GM19452 (cell line): ENCODE data around the gene GCAT.

Experiments used
- ATAC-seq: cut with Tn5 transposase; IDR thresholded peaks from one replicate; pipeline ENCODE4 v1.9.1; 2021; ENCODE audit not compliant: unreplicated experiment

Gene GCAT

GRCh38 chr22:37806409-37807333 lies 1.1 kb upstream of the GCAT start:
- ATAC-seq = no peak

DNA sequence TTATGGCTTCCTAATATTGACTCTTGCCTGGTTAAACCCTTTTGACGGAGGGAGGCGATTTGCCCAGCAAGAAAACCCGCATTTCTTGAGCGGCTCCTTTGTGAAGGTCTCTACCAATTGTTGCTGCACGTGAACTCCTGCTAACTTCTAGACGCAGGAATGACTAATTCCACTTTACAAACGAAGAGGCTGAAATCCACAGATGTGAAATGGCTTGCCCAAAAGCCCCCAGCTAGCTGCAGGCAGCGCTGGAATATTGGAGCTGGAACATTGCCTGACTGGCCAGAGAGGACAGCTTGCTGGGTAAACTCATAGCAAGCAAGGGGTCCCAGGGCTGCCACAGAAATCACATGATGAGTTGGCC lies 542 bp downstream of the GCAT start:
- ATAC-seq = no peak

GRCh38 chr22:37809672-37810333 lies 2.1 kb downstream of the GCAT start:
- ATAC-seq = no peak

DNA sequence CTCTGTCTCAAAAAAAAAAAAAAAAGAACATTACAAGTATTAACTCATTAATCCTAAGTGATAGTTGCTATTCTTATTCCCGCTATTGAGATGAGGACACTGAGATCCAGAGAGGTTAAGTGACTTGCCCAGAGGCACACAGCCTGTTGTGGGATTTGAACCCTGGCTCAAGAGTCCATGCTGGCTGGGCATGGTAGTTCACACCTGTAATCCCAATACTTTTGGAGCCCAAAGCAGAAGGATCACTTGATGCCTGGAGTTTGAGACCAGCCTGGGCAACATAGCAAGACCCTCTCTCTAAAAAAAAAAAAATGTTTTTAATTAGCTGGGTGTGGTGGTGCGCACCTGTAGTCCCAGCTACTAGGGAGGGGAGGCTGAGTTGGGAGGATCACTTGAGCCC lies 4.1 kb downstream of the GCAT start:
- ATAC-seq = no peak

- ATAC-seq = no peak
These were observed 5.3 kb downstream of the GCAT start for GRCh38 chr22:37812869-37813678.

DNA sequence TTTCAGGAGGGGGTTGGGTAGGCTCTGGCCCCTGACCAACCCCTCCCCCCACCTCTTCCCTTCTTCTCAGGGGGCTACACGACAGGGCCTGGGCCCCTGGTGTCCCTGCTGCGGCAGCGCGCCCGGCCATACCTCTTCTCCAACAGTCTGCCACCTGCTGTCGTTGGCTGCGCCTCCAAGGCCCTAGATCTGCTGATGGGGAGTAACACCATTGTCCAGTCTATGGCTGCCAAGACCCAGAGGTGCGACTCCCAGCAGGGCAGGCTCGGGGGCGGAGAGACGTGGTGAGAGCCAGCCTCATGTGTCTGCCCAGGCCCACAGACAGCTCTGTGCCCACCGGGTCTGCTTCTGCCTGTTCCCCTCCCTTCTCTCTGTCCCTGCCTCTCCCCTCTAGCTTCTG lies 7.9 kb downstream of the GCAT start:
- ATAC-seq = no peak

DNA sequence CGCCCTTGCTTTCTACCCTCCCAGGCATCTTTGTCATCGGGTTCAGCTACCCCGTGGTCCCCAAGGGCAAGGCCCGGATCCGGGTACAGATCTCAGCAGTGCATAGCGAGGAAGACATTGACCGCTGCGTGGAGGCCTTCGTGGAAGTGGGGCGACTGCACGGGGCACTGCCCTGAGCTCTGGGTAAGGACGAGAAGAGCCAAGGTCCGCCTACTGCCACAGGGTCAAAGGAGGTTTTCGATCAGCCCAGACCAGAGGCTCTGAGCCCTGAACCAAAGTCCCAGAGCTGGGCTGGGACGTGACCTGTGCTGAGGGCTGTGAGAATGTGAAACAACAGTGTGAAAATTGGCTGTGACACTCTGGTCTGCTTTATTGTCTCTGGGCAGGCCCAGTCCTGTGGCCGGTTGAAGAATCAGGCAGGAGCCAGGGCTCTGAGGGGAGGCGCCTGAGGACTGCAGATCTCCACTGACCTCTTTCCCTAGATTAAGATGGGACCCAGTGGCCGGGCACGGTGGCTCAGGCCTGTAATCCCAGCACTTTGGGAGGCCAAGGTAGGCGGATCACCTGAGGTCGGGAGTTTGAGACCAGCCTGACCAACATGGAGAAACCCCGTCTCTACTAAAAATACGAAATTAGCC lies 8.9 kb downstream of the GCAT start:
- ATAC-seq = no peak

- ATAC-seq = no peak
These were observed 10.1 kb downstream of the GCAT start for GRCh38 chr22:37817705-37818408.

GRCh38 chr22:37818409-37819104 lies 10.8 kb downstream of the GCAT start:
- no peak for ATAC-seq

DNA sequence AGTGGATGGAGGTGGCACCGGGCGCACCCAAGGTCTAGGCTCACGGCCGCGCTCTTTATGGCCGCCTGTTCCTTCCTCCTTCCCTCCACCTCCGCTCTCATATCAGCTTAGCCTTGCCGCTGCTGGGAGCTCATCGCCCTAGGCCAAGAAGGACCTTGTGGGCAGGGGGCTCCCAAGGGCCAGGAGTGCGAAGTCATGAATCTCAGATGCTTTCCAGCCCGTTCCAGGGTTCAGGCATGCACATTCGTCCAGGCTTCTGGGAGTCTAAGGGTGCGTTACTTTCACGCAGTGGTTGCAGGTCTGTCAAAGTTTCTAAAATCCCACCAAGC lies 11.3 kb downstream of the GCAT start:
- no peak for ATAC-seq

- ATAC-seq = no peak
These were observed 12.6 kb downstream of the GCAT start for GRCh38 chr22:37820350-37820749.

GRCh38 chr22:37822079-37822833 lies 14.5 kb downstream of the GCAT start:
- no peak for ATAC-seq

DNA sequence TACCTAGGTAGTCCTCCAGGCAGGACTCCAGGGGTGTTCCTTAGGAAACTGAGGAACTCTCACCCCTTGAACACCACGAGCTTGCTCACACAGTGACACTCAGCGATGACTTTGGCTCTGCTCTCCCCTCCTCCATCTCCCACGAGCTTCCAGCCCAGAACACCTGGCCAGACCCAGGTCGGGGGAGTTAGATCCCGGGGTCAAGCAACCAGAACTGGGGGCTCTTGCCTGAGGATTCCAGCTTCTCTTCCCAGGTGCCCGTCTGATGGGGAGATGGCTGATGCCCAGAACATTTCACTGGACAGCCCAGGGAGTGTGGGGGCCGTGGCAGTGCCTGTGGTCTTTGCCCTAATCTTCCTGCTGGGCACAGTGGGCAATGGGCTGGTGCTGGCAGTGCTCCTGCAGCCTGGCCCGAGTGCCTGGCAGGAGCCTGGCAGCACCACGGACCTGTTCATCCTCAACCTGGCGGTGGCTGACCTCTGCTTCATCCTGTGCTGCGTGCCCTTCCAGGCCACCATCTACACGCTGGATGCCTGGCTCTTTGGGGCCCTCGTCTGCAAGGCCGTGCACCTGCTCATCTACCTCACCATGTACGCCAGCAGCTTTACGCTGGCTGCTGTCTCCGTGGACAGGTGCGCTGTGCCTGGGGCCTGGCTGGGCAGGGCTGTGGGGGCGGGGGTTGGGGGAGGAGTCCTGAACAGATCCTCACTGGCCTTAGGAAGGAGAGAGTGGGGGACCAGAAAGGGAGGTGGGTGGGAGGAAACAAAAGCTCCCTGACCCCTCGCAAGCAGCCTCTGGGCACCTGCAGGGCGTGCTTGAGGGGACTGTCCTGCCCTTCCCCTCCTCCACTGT lies 15.6 kb downstream of the GCAT start, which contains the start of gene GALR3:
Gene GALR3, plus strand, starts transcription at position 249 of the 852 bp plus-strand sequence. Its CDS starts 25 bp downstream, at position 274.
- no peak for ATAC-seq

- no peak for ATAC-seq
These were observed 17.2 kb downstream of the GCAT start for GRCh38 chr22:37824674-37825641.

GRCh38 chr22:37827056-37827455 lies 19.3 kb downstream of the GCAT start:
- no peak for ATAC-seq

- no peak for ATAC-seq
These were observed 22.5 kb downstream of the GCAT start for GRCh38 chr22:37830093-37830842.
